Common myeloid progenitor, CD34-positive (primary cell): ENCODE measurements around the gene GPR160.

Experiments
- CTCF ChIA-PET: fragments of 350-600 bp; sonication (Branson Sonifier 250); formaldehyde crosslinking; loops from one replicate; lab custom pipeline; 2021; ENCODE audit warnings: antibody characterized with exemption; lab: Charles Lee
- POLR2A ChIA-PET: fragments of 350-600 bp; sonication (Branson Sonifier 250); formaldehyde crosslinking; loops from one replicate; lab custom pipeline; 2021; ENCODE audit warnings: antibody characterized with exemption; lab: Charles Lee
- DNase-seq, 3 donors: peaks; one replicate each; pipeline versions ENCODE4 v3.0.0 to v3.0.0-alpha.2; 2013
- H3K27ac ChIP-seq, 2 experiments: 1 replicate in 1 of 2; 2 replicates in 1 of 2; pipeline ENCODE4 v1.7.0; 2013; ENCODE audit warnings: inconsistent platforms in 2 of 2, low read length in 2 of 2, mild to moderate bottlenecking in 2 of 2, low read depth in 1 of 2, moderate library complexity in 1 of 2; ENCODE audit not compliant: severe bottlenecking in 2 of 2, insufficient read depth in 1 of 2, poor library complexity in 1 of 2
- H3K27me3 ChIP-seq, 5 experiments: replicated peaks in 2 of 5; 1 replicate in 3 of 5; 2 replicates in 2 of 5; pipeline versions ENCODE4 v1.6.1 to v1.7.0; 2013; ENCODE audit warnings: low read length in 4 of 5, mild to moderate bottlenecking in 2 of 5, moderate library complexity in 2 of 5, inconsistent platforms in 1 of 5; ENCODE audit not compliant: insufficient read depth in 5 of 5, control insufficient read depth in 4 of 5
- H3K36me3 ChIP-seq, 4 experiments: 1 replicate in 2 of 4; 2 replicates in 2 of 4; pipeline versions ENCODE4 v1.6.1 to v1.7.0; 2013; ENCODE audit warnings: low read length in 3 of 4, control low read depth in 1 of 4, mild to moderate bottlenecking in 1 of 4; ENCODE audit not compliant: control insufficient read depth in 4 of 4, insufficient read depth in 4 of 4
- H3K4me1 ChIP-seq, 4 experiments: 1 replicate in 3 of 4; 2 replicates in 1 of 4; pipeline versions ENCODE4 v1.6.1 to v1.7.1; 2013; ENCODE audit warnings: low read length in 3 of 4, mild to moderate bottlenecking in 3 of 4, control low read depth in 1 of 4, inconsistent platforms in 1 of 4, moderate library complexity in 1 of 4; ENCODE audit not compliant: control insufficient read depth in 4 of 4, insufficient read depth in 4 of 4; ENCODE audit errors: control extremely low read depth in 1 of 4
- H3K4me3 ChIP-seq, 7 experiments: 1 replicate in 4 of 7; 2 replicates in 3 of 7; pipeline versions ENCODE4 v1.5.1 to v1.7.0; 2013; ENCODE audit warnings: mild to moderate bottlenecking in 7 of 7, low read length in 6 of 7, moderate library complexity in 6 of 7, inconsistent platforms in 2 of 7, low read depth in 2 of 7, control low read depth in 1 of 7; ENCODE audit not compliant: insufficient read depth in 4 of 7, control insufficient read depth in 1 of 7; ENCODE audit errors: extremely low read depth in 1 of 7
- H3K9me3 ChIP-seq, 5 experiments: 1 replicate in 4 of 5; 2 replicates in 1 of 5; pipeline versions ENCODE4 v1.6.1 to v1.7.1; 2013; ENCODE audit warnings: low read length in 4 of 5, mild to moderate bottlenecking in 2 of 5, inconsistent platforms in 1 of 5, low read depth in 1 of 5, moderate library complexity in 1 of 5; ENCODE audit not compliant: control insufficient read depth in 4 of 5, insufficient read depth in 2 of 5; ENCODE audit errors: control extremely low read depth in 1 of 5
- WGBS: methylation state at CpG from one replicate; pipeline ENCODE4 v1.1.5; 2013; ENCODE audit not compliant: insufficient coverage; 5-methylcytosine and 5-hydroxymethylcytosine counted together

Gene GPR160

GRCh38 chr3:169998668-169999131 is 39.1 kb upstream of the GPR160 start:
- H3K4me1 ChIP-seq: peaks cover 5 to 21% (median 11%) of the 10 kb centered on the region in 4 experiments
- ChIA-PET CTCF (no interaction called here), POLR2A (no interaction called here)
- peaks cover 2 to 16% (median 8%) of the 10 kb centered on the region in 4 experiments for H3K36me3 ChIP-seq
- no peaks in the 10 kb centered on the region for H3K27me3 ChIP-seq
- no peak for DNase-seq
- H3K27ac ChIP-seq: no peak overlapping the region
- WGBS: 75% methylated on average over 2 of the region's 2 CpGs
- no peak overlapping the region for H3K4me3 ChIP-seq
- H3K9me3 ChIP-seq: peaks cover 0 to 2% (median 0%) of the 10 kb centered on the region in 5 experiments

- peaks cover 0 to 14% (median 5%) of the 10 kb centered on the region in 4 experiments for H3K36me3 ChIP-seq
- POLR2A ChIA-PET: no interaction called here
- no peak overlapping the region for H3K4me3 ChIP-seq
- H3K9me3 ChIP-seq: peaks cover 0 to 2% (median 0%) of the 10 kb centered on the region in 5 experiments
- no peak for DNase-seq
- WGBS: no CpG with 5 or more reads among the region's 1 CpG
- no peak overlapping the region for H3K27ac ChIP-seq
- CTCF ChIA-PET: no interaction called here
- H3K4me1 ChIP-seq: peaks cover 5 to 21% (median 11%) of the 10 kb centered on the region in 4 experiments
- H3K27me3 ChIP-seq: no peaks in the 10 kb centered on the region
These were observed 38.4 kb upstream of the GPR160 start for GRCh38 chr3:169999433-169999832.

- CTCF ChIA-PET: interaction anchor here (1.0 kb wide), 1 partner anchor 14 kb away, joined by 3 read pairs; no protein-coding TSS in a partner anchor
These were observed 37.7 kb upstream of the GPR160 start for GRCh38 chr3:170000051-170000450.

GRCh38 chr3:170002231-170002630 is 35.6 kb upstream of the GPR160 start:
- Histone ChIP-seq H3K36me3 (no peaks in the 10 kb centered on the region), H3K27ac (no peak overlapping the region), H3K4me1 (peaks cover 9 to 27% (median 15%) of the 10 kb centered on the region in 4 experiments), H3K9me3 (peaks cover 0 to 2% (median 0%) of the 10 kb centered on the region in 5 experiments), H3K4me3 (no peak overlapping the region), H3K27me3 (no peaks in the 10 kb centered on the region)
- WGBS: 97% methylated on average over 6 of the region's 10 CpGs
- ChIA-PET CTCF (interaction anchor here (1.4 kb wide), 1 partner anchor 137 kb away, joined by 4 read pairs; no protein-coding TSS in a partner anchor), POLR2A (interaction anchor here (0.6 kb wide), 1 partner anchor 959 kb away, joined by 5 read pairs; no protein-coding TSS in a partner anchor)
- DNase-seq: no peak

More at GRCh38 chr3:170000051-170000450, 37.7 kb upstream of the GPR160 start:
- POLR2A ChIA-PET: interaction anchor here (0.6 kb wide), 1 partner anchor 237 kb away, joined by 4 read pairs; no protein-coding TSS in a partner anchor
- peaks cover 0 to 9% (median 4%) of the 10 kb centered on the region in 4 experiments for H3K36me3 ChIP-seq
- DNase-seq: no peak
- no peaks in the 10 kb centered on the region for H3K27me3 ChIP-seq
- 100% methylated on average over 2 of the region's 2 CpGs for WGBS
- H3K27ac ChIP-seq: no peak overlapping the region
- peaks cover 0 to 2% (median 0%) of the 10 kb centered on the region in 5 experiments for H3K9me3 ChIP-seq
- H3K4me3 ChIP-seq: no peak overlapping the region
- peaks cover 5 to 21% (median 11%) of the 10 kb centered on the region in 4 experiments for H3K4me1 ChIP-seq

GRCh38 chr3:170002879-170003278 is 34.9 kb upstream of the GPR160 start:
- Histone ChIP-seq H3K4me1 (peaks cover 11 to 29% (median 16%) of the 10 kb centered on the region in 4 experiments), H3K27me3 (no peaks in the 10 kb centered on the region), H3K27ac (no peak overlapping the region), H3K4me3 (peak overlapping the region in 1 of 7 experiments; percentile 17), H3K9me3 (peaks cover 0 to 2% (median 0%) of the 10 kb centered on the region in 5 experiments), H3K36me3 (no peaks in the 10 kb centered on the region)
- WGBS: no CpG with 5 or more reads among the region's 1 CpG
- CTCF ChIA-PET: interaction anchor here (1.4 kb wide), 2 partner anchors 14 to 138 kb away, joined by 3 to 4 read pairs; no protein-coding TSS in a partner anchor
- POLR2A ChIA-PET: interaction anchor here (0.6 kb wide), 1 partner anchor 960 kb away, joined by 5 read pairs; no protein-coding TSS in a partner anchor
- peak; percentile 6 to 53 (median 36) for DNase-seq

GRCh38 chr3:170003881-170004356 is 33.9 kb upstream of the GPR160 start:
- ChIA-PET POLR2A (no interaction called here), CTCF (interaction anchor here (1.4 kb wide), 1 partner anchor 13 kb away, joined by 3 read pairs; no protein-coding TSS in a partner anchor)
- DNase-seq: no peak
- Histone ChIP-seq H3K27ac (no peak overlapping the region), H3K4me1 (peaks cover 11 to 29% (median 16%) of the 10 kb centered on the region in 4 experiments), H3K27me3 (no peaks in the 10 kb centered on the region), H3K4me3 (no peak overlapping the region), H3K36me3 (no peaks in the 10 kb centered on the region), H3K9me3 (peaks cover 0 to 2% (median 0%) of the 10 kb centered on the region in 5 experiments)
- WGBS: 100% methylated on average over 2 of the region's 2 CpGs
